Esophagus squamous epithelium (tissue), 4 donors: ENCODE measurements around the gene NEO1.
"Not testable (repeated sequence)": the region's sequence is repeated elsewhere in the genome, so short reads cannot be mapped to it uniquely, and the experiment has no call there.

Experiments
- CTCF ChIP-seq, 6 experiments: fragments of 450-650 bp in 4 of 6; fragments of 200-600 bp in 2 of 6; sonication (generic) in 2 of 6; IDR thresholded peaks; one replicate each; pipeline ENCODE4 v1.5.1; 2016 to 2019; ENCODE audit warnings: antibody characterized with exemption in 6 of 6, mild to moderate bottlenecking in 4 of 6, moderate library complexity in 4 of 6
- POLR2A ChIP-seq, 4 donors: fragments of 450-650 bp; IDR thresholded peaks; one replicate each; pipeline ENCODE4 v1.6.1; 2017; ENCODE audit warnings: antibody characterized with exemption in 4 of 4, mild to moderate bottlenecking in 4 of 4, moderate library complexity in 3 of 4

DNA sequence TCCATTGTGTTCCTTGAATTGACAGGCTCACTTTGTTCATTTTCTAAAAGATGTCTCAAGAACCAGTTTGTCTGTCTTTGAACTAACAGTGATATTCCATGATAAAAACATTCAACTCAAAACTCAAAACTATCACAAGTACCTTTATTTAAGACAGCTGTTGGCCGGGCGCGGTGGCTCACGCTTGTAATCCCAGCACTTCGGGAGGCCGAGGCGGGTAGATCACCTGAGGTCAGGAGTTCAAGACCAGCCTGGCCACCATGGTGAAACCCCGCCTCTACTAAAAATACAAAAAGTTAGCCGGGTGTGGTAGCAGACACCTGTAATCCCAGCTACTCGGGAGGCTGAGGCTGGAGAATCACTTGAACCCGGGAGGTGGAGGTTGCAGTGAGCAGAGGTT lies 248.0 kb downstream of the NEO1 start:
- TF ChIP-seq CTCF, POLR2A (IDR thresholded peaks at IDR 0.05): not testable (repeated sequence)
